22Rv1 (cell line): ENCODE results near the gene FSIP1.

Experiments
- CTCF ChIP-seq: fragments of 450-650 bp; IDR thresholded peaks from 2 replicates; pipeline ENCODE4 v1.5.1; 2017; ENCODE audit warnings: mild to moderate bottlenecking
- ZFX ChIP-seq: fragments of 450-650 bp; IDR thresholded peaks from 2 replicates; pipeline ENCODE4 v1.6.1; 2017; ENCODE audit warnings: antibody characterized with exemption, borderline replicate concordance

- TF ChIP-seq CTCF (no peak), ZFX (no peak)
Observed at GRCh38 chr15:39578851-39579486, 203.7 kb downstream of the FSIP1 start.
